KG1 (cell line): Measurements from ENCODE around the gene LRCH1.

Experiments used
- DNase-seq: peaks from one replicate; lab custom pipeline; 2025; lab: John Stamatoyannopoulos, UW

Gene LRCH1

DNA sequence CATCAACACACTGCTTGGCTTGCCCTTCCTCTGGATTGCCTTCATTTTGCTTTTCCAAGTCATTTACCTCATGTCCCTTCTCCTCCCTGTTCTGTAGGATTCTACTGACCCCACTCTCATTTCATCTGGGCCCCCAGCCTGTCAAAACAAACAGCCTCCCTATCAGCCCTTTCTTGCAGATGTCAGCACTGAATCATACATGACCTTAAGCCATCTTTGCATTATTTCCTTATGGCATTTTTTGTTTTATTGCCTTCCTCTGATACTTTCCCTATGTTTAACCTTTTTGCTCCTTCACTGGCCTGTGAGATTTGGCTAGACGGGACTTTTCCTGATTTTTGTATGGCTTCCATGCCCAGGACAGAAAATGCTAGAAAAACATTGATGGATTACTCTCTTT is 8.7 kb downstream of the LRCH1 start:
- DNase-seq: no peak

GRCh38 chr13:46562152-46562551 is 9.2 kb downstream of the LRCH1 start:
- DNase-seq: no peak

DNA sequence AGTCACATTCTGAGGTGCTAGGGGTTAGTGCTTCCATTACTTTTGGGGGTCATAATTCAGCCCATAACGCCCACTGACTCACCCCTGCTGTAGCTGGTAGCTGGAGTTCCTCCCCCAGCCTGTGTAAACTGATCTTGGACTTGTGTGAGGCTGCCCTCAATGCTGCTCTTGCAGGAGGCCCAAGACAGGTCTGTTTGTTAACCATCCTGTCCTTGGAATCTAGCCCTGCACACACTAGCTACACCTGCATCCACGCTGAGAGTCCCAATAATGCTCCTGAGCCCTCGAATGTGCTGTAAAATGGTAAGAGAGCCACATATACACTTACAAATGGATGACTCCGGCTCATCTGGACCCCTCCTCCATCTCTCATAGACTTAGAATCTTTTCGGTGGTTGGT is 9.6 kb downstream of the LRCH1 start:
- DNase-seq: no peak

DNA sequence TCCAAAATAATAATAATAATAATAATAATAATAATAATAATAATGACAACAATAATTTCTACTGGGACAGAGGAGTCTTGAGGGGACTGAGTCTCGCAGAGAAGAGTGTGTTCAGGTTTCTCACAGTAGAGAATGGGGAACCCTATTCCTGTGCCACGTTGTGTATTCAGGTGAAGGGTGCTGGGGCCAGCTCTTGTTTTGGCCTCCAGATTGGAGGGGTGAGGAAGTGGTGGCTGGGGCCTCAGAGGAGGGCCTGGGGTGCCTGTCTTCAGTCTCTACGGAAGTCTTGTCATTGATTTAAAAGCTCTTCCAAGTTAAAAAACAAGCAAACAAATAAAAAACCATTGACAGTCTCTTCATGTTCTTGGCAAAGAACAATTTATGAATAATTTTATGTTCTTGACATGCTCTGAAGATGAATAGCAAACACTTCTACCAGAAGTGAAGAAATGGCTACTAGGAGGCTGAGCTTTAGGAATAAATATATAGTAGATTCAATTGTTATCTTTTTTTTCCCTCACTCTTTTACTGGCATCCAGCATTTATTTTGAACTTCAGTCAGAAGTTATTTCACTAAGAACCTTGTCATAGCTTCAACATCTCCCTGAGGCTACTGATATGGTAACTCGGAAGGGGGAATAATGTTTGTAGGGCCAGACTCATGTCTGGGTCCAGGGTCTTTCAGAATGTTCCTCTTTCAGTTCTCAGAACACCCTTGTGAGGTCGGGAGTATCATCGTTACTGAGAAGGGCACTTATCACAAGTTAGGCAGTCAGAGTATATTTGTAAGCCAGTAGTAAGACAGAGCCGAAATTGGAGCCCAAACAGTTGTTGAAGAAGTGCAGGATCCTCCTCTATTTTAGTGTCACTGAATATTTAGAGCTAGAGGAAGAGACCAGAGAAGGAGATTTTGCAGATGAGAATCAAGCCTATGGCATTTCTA is 13.1 kb downstream of the LRCH1 start:
- DNase-seq: no peak

DNA sequence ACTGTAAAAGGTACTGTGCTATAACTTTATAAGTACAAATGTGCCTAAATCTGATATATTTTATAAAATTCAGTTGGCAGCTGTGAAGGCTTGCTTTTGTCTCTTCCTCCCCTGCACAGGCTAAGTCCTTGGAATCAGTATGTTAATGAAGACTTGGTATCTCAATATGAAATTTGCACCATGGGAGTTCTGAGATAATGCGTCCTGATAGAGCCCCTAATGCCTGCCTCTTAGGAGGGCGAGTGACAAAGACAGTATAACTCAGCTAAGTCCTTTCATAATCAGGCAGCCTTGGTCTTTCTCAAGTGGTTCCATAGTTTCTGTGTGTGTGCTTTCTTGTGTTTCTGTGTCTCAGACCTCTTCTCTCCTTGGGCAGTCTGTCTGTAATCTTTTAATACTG is 14.7 kb downstream of the LRCH1 start:
- DNase-seq: no peak

DNA sequence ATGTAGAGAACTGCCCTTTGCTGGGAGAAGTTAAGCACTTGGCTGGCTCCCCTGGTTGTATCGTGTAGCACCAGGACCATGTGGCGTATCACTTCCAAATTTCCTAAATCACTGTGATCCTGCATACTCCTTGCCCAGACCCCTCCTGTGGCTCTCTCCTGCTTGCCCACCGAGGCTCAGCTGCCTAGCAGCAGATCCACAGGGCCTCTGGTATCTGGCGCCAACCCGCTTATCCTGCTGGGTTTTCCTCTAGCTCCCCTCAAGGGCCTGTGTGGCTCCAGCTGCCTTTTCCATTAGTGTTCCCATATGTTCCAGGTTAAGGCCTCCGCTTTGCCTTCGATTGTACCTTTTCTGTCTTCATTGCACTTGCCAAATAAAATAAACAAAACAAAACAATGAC is 16.5 kb downstream of the LRCH1 start:
- DNase-seq: no peak

GRCh38 chr13:46570273-46570672 is 17.3 kb downstream of the LRCH1 start:
- DNase-seq: no peak

DNA sequence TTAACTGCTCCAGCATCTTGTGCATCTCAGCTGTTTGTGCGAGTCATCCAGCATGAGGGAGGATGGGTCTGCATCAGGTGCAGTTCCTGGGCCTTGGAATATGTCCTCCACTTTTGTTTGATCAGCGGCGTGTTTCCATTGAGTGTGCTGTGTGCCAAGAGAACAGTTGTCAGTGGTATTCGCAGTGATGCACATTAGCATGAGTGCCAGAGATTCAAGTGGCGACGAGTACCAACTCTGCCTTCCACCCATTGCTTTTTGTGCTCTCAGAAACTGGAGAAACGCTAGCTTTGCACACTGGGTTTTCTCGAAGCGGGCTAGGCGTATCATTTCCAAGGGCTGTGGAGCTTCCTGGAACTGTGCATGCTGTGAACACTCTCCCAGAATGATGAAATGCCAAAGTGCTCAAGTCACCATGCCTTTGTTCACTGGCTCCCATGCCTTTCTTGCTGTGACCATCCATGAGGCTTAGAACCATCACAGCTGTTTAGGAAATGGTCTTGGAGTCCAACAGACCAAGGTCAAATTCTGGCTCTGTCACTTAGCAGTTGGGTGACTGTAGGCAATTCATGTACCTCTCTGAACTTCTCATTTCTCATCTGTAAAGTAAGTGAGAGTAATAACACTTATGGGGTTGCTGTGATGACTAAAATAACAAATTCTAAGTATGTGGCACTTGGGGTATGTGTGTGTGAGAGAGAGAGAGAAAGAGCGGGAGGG is 18.4 kb downstream of the LRCH1 start:
- no peak for DNase-seq

DNA sequence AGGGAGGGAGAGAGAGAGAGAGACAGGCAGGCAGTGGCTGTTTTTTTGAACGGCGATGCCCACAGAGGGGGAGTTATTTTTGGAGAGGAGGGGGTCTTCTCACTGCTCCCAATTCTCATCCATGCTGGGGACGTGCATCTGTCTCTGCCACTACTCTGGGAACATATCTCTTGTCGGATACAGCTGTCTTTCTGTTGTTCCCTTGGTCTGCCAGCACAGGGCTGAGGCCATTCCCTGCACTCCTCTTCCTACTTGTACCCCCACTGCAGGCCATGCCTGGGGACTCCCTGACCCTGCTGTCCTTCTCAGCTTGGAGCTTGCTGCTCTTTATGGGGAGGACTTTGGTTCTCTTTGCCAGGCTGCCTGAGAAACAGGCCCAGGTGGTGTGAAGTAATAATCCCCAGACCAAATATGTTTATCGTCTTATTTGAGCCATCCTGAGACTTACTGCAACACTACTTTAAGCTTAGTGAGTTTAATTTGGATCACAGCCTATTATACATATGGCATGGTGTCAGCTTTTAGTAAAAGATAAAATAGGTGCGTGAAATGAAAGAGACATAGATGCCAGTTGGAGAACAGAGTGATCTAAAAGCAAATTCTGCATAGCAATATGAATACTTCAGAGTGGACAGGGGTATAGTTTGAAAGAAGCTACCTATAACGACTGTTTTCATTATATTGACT is 19.1 kb downstream of the LRCH1 start:
- no peak for DNase-seq

GRCh38 chr13:46572752-46573431 is 19.9 kb downstream of the LRCH1 start:
- DNase-seq: no peak

- no peak for DNase-seq
Observed at GRCh38 chr13:46575301-46575771, 22.4 kb downstream of the LRCH1 start.

DNA sequence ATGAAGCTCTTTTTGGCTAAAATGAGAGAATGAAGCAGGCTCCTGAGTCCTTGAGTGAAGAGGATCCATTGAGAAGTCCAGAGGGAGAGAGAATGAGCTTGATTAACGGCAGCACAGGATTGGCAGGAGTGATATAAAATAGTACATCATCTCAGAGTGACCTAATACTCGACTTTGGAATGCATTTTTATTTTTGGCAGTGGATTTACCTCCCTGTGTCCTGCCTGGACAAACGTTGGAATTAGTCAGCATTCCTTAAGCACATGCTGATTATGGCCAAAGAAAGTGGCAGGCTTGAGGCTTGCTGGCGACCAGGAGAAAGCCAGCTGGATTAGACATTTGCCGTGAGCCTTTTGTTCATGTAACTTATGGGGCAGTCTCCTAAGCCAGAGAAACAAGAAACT is 22.9 kb downstream of the LRCH1 start:
- no peak for DNase-seq

- no peak for DNase-seq
Observed at GRCh38 chr13:46576762-46577161, 23.8 kb downstream of the LRCH1 start.

DNA sequence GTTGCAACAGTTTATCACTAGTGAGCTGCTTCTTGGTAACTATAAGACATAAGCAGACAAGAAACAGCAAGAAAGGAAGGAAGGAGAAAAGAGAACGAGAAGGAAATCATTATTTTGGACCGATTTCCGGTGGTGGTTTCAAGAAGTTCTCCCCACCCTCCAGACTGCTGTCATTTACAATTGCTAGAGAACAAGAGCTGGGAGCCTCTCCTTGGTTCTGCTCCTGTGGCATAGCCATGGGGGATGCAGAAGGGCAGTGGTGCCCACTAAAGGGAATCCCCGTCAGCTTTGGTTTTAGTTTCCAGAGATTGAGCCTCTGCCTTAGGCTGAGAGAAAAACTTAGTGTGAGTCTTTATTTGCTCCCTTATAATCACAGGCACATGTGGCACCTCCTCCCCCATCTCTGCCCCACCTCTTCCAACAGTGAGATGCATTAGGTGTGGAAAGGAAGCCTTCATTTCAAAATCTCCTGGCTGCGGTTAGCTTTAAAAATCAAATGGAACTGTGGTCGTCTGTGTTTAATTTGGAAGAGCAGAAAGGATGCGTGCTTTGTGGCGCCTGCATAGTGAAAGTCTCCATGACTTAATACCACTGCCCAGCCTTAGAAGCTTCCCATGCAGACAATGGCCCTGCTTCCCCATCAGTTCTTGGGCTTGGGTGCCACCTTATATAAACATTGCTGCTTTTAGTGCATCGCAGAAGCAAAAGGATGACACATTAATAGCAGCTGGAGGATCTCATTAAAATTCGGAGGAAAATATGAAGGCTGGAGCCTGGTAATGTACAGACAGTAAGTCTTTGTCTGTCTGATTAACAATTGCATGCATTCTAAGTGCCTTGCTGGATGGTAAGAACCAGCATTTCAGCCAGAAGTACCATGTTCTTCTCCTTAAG is 25.0 kb downstream of the LRCH1 start:
- DNase-seq: no peak

DNA sequence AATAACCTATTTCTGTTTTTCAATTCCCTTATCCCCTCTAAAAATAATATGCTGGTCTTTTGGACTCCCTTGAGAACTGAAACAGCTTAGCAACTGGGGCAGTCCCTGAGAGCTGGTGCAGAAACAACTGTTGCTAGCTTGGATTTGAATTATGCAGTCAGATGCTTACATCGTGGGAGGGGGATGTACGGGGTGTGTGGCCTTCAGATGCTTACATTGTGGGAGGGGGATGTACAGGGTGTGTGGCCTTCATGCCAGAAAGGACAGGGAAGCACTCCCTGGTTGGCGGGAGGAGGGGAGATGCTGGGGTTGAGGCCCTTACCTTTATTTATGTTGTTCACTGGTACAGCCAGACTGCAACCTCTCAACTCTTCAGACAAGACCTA is 25.6 kb downstream of the LRCH1 start:
- no peak for DNase-seq

GRCh38 chr13:46580362-46580839 is 27.4 kb downstream of the LRCH1 start:
- DNase-seq: no peak

GRCh38 chr13:46582190-46582589 is 29.2 kb downstream of the LRCH1 start:
- DNase-seq: no peak

GRCh38 chr13:46586751-46587514 is 34.0 kb downstream of the LRCH1 start:
- DNase-seq: no peak

GRCh38 chr13:46587807-46588418 is 34.9 kb downstream of the LRCH1 start:
- no peak for DNase-seq

- no peak for DNase-seq
Observed at GRCh38 chr13:46592385-46592784, 39.4 kb downstream of the LRCH1 start.
